HL-60 (cell line): ENCODE data around the gene CAMK1D.

ENCODE experiments used
- DNase-seq, 2 experiments: peaks; one replicate each; pipeline ENCODE4 v3.0.0-alpha.2; 2010 to 2020; ENCODE audit warnings: low read depth in 1 of 2, low spot score in 1 of 2
- H3K27ac ChIP-seq: fragments of 250-450 bp; sonication (Bioruptor Pico); replicated peaks from 2 replicates; pipeline ENCODE4 v1.5.1; 2020; ENCODE audit warnings: mild to moderate bottlenecking, moderate library complexity
- H3K27me3 ChIP-seq: fragments of 250-450 bp; sonication (Bioruptor Pico); 2 replicates; pipeline ENCODE4 v1.5.1; 2021; ENCODE audit warnings: mild to moderate bottlenecking, moderate library complexity; ENCODE audit not compliant: insufficient read depth, poor library complexity, severe bottlenecking
- H3K4me3 ChIP-seq: replicated peaks from 2 replicates; pipeline ENCODE4 v1.5.1; 2011; ENCODE audit warnings: mild to moderate bottlenecking, control low read depth, low read length; ENCODE audit not compliant: insufficient read depth
- GABPA ChIP-seq: IDR thresholded peaks from 2 replicates; pipeline ENCODE4 v1.6.1; 2012; ENCODE audit warnings: low read depth
- POLR2AphosphoS5 ChIP-seq: IDR thresholded peaks from 2 replicates; pipeline ENCODE4 v1.6.1; 2012; ENCODE audit warnings: low read depth
- REST ChIP-seq: IDR thresholded peaks from 2 replicates; pipeline ENCODE4 v1.6.1; 2012; ENCODE audit warnings: low read depth; ENCODE audit not compliant: insufficient replicate concordance
- SPI1 ChIP-seq: IDR thresholded peaks from 2 replicates; pipeline ENCODE4 v1.6.1; 2012; ENCODE audit warnings: low read depth, mild to moderate bottlenecking, borderline replicate concordance
- TF ChIP-seq, protein P1 (sequence below): IDR thresholded peaks from one replicate; pipeline ENCODE4 v1.5.1; 2011; ENCODE audit warnings: low read length, control low read depth, inconsistent platforms; ENCODE audit not compliant: insufficient read depth

Gene CAMK1D

DNA sequence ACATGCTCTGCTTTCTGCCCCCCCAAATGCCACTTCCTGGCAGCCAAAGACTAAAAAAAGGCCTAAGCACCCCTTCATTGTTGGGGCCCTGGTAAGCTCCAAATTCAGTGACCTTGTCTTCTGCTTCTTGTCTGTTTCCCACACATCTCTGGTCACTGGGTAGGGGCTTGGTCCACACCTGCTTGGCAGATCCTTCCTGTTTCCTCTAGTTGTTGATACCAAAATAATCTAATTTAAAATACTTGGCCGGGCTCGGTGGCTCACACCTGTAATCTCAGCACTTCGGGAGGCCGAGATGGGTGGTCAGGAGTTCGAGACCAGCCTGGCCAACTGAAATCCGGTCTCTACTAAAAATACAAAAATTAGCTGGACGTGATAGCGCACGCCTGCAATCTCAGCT, 130.6 kb downstream of the CAMK1D start:
- no peak for TF ChIP-seq REST
- TF ChIP-seq SPI1: no peak
- TF ChIP-seq POLR2AphosphoS5: no peak
- no peak for TF ChIP-seq GABPA
- TF ChIP-seq, protein P1, sequence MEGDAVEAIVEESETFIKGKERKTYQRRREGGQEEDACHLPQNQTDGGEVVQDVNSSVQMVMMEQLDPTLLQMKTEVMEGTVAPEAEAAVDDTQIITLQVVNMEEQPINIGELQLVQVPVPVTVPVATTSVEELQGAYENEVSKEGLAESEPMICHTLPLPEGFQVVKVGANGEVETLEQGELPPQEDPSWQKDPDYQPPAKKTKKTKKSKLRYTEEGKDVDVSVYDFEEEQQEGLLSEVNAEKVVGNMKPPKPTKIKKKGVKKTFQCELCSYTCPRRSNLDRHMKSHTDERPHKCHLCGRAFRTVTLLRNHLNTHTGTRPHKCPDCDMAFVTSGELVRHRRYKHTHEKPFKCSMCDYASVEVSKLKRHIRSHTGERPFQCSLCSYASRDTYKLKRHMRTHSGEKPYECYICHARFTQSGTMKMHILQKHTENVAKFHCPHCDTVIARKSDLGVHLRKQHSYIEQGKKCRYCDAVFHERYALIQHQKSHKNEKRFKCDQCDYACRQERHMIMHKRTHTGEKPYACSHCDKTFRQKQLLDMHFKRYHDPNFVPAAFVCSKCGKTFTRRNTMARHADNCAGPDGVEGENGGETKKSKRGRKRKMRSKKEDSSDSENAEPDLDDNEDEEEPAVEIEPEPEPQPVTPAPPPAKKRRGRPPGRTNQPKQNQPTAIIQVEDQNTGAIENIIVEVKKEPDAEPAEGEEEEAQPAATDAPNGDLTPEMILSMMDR: no peak
- Histone ChIP-seq H3K4me3 (no peak overlapping the region), H3K27ac (no peak overlapping the region), H3K27me3 (no peaks in the 10 kb centered on the region)
- DNase-seq: no peak

DNA sequence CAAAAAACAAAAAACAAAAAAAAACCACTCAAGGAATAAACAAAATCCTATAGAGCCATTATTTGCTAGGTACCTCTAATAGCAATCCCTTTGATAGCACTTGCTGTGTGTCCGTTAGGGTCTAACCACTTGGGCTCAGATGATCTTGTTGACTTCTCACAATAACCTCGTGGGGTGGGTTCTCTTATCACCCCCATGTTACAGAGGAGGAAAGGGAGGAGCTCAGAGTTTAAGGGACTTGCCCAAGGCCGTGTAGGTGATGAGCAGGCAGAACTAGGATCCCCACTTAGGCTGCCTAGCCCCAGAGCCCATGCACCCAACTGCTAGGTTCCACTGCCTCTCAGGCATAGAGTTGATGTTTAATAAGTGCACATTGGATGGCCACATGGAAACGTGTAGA, 131.1 kb downstream of the CAMK1D start:
- no peak overlapping the region for H3K4me3 ChIP-seq

GRCh38 chr10:12481924-12482323, 132.6 kb downstream of the CAMK1D start:
- DNase-seq: no peak
- Histone ChIP-seq H3K4me3 (no peak overlapping the region), H3K27me3 (no peaks in the 10 kb centered on the region), H3K27ac (no peak overlapping the region)
- TF ChIP-seq POLR2AphosphoS5 (no peak), REST (no peak), SPI1 (no peak), GABPA (no peak)
- TF ChIP-seq, protein P1: no peak

More for the DNA sequence above, 131.1 kb downstream of the CAMK1D start:
- TF ChIP-seq POLR2AphosphoS5 (no peak), GABPA (no peak), REST (no peak), SPI1 (no peak)
- TF ChIP-seq, protein P1: no peak
- no peak for DNase-seq
- H3K27ac ChIP-seq: no peak overlapping the region
- H3K27me3 ChIP-seq: no peaks in the 10 kb centered on the region
